ENCODE results near the gene PSME1.

PSME1 gene

DNA sequence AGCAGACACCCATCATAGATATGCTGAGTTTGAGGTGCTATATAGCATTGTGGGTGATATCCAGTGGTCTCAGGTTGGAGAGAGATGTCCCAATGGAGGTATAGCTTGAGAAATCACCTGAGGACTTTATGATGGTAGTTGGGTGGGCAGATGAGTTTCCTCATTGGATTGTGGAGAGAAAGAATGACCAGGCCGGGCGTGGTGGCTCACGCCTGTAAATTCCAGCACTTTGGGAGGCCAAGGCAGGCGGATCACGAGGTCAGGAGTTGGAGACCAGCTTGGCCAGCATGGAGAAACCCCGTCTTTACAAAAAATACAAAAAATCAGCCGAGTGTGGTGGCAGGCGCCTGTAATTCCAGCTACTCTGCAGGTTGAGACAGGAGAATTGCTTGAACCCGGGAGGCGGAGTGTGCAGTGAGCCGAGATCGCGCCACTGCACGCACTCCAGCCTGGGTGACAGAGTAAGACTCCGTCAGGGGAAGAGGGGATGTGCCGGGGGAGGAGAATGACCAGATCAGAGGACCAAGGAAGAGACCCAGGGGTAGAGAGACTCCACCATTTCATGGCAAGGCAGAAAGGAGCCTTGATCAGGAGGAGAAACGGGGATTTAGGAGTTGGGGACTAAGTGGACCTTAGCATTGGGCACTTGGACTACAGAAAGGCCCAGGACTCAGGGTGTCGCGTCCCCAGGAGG is 42.6 kb upstream of the PSME1 start:
- peak overlapping the region; percentile 85 for H3K27ac ChIP-seq
- TF ChIP-seq, protein P1, sequence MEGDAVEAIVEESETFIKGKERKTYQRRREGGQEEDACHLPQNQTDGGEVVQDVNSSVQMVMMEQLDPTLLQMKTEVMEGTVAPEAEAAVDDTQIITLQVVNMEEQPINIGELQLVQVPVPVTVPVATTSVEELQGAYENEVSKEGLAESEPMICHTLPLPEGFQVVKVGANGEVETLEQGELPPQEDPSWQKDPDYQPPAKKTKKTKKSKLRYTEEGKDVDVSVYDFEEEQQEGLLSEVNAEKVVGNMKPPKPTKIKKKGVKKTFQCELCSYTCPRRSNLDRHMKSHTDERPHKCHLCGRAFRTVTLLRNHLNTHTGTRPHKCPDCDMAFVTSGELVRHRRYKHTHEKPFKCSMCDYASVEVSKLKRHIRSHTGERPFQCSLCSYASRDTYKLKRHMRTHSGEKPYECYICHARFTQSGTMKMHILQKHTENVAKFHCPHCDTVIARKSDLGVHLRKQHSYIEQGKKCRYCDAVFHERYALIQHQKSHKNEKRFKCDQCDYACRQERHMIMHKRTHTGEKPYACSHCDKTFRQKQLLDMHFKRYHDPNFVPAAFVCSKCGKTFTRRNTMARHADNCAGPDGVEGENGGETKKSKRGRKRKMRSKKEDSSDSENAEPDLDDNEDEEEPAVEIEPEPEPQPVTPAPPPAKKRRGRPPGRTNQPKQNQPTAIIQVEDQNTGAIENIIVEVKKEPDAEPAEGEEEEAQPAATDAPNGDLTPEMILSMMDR (IDR thresholded peaks at IDR 0.05) = no peak
- no peak for TF ChIP-seq ZFX (IDR thresholded peaks at IDR 0.05; ENCODE audit: borderline replicate concordance)

DNA sequence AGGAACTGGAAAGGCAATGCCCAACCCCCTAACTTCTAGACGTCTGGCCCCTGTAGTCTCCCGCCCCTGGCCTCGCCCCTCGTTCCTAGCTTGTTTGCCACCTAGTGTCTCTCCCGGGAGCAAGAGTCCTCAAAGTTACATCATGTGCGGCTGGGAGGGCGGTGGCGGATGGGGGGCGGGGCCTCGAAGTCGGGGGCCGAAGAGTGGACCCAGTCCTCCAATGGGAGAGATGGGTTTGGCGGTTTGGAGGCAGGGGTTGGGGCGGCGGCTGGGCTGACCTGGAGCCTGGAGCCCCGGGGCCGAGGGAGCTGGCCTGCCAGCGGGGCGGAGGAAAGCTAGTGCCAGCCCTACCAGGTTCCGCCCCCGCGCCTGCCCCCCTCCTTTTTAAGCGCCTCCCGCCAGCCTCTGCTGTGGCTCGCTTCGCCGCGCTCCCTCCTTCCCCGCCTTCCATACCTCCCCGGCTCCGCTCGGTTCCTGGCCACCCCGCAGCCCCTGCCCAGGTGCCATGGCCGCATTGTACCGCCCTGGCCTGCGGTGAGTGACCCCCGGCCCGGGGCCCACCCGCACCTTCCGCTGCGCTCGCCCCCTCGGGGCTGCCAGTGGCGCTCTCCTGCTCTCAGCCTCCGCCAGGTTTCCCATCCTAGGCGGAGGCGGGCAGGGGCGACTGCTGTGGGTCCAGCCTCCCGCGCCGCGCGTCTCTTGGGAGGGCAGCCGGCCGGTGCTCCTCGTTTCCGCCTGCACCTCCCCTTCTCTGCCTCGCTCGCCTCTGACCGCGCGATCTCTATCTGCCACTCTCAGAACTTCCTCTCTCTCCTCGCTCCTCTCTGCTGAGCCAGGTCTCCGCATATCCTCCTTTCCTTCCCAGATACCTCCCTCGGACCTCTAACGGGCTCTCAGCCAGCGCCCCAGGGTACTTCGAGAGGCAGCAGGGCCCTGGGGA is 41.8 kb upstream of the PSME1 start, which contains the start of gene PCK2:
Gene PCK2 (plus strand): TSS at position 411 of the 940 bp plus-strand sequence. CDS start 95 bp downstream, at position 506.
- H3K27ac ChIP-seq = peak within 1 kb of the TSS; percentile 85
- TF ChIP-seq, protein P1 (IDR thresholded peaks at IDR 0.05) = peak; percentile 16; the same call in 1 of the 2 replicates
- TF ChIP-seq ZFX (IDR thresholded peaks at IDR 0.05; ENCODE audit: borderline replicate concordance) = no peak

DNA sequence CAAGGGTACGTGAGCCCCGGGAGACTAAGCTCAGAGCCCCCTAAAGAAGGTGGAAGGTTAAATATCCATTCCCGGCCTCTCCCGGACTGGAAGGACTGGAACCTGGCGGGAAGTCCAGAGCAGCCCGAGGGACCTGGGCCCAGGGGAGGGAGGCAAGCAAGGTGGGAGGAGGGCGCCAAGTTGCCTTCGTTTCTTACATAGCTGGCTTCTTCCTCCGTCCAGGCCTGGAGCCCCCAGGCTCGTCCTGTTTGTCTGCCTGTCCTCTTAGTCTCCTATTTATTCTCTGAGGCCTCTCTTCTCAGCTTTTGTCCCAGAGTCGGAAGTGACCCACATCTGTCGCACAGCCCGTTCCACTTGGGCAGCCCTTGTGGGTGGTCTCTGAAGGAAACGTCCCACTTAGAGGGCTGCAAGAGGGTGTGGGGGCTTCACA is 41.1 kb upstream of the PSME1 start:
- peak overlapping the region; percentile 85 for H3K27ac ChIP-seq
- TF ChIP-seq, protein P1 (IDR thresholded peaks at IDR 0.05) = no peak
- no peak for TF ChIP-seq ZFX (IDR thresholded peaks at IDR 0.05; ENCODE audit: borderline replicate concordance)

DNA sequence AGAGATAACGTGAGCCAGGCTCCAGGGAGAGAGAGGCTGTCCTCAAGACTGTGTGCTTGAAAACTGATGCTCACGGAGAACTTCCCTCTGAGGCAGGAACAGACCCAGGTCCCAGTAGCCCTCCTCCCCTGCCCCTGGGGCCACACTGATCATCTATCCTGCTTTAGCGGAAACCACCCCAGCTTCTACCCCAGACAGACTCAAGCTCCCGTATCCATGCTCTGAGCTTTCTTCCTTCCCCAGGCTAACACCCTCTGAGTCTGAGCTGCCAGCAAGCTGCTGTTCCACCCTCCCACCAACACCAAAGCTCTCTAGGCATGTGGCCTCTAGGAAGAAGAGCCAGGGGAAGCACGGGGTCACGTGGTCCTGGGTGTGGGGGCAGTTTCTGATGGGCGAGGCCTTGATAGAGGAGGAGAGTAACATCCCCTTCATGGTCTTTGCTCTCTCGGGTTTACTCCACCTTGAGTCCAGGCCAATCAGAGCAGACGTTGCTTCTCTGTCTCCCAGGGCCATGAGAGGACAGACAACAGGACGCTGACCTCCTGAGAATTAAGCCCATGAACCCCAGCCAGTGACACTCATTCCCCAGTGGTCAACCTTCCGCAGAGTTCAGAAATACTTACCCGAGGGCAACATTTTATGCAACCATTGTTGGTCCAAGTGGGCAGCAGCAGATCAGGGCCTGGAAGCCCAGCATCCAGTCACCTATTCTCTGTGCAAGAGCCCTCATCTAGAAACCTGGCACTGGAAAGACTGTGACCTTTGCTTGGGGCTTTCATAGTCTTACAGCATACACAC is 40.5 kb upstream of the PSME1 start:
- TF ChIP-seq, protein P1 (IDR thresholded peaks at IDR 0.05) = no peak
- no peak for TF ChIP-seq ZFX (IDR thresholded peaks at IDR 0.05; ENCODE audit: borderline replicate concordance)

DNA sequence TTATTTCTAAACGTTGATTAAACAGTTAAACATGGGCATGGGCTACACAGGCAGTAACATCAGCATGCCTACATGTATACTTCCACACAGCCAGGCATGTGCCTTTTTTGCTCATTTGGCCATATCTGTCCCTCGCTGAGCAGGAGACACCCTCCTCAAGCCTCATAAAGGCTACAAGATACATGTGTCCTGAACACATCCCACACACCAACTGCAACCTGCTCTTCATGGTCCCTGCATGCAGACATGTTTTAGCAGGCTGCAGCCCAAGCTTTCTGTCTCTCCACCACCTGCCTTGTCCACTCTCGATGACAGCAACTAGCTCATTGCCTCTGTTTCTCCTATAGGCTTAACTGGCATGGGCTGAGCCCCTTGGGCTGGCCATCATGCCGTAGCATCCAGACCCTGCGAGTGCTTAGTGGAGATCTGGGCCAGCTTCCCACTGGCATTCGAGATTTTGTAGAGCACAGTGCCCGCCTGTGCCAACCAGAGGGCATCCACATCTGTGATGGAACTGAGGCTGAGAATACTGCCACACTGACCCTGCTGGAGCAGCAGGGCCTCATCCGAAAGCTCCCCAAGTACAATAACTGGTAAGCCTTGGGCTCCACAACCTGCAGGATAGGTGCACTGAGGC is 39.3 kb upstream of the PSME1 start:
- TF ChIP-seq, protein P1 (IDR thresholded peaks at IDR 0.05) = no peak
- TF ChIP-seq ZFX (IDR thresholded peaks at IDR 0.05; ENCODE audit: borderline replicate concordance) = no peak
- no peak overlapping the region for H3K27ac ChIP-seq

More for the DNA sequence above, 40.5 kb upstream of the PSME1 start:
- H3K27ac ChIP-seq = peak overlapping the region; percentile 85

DNA sequence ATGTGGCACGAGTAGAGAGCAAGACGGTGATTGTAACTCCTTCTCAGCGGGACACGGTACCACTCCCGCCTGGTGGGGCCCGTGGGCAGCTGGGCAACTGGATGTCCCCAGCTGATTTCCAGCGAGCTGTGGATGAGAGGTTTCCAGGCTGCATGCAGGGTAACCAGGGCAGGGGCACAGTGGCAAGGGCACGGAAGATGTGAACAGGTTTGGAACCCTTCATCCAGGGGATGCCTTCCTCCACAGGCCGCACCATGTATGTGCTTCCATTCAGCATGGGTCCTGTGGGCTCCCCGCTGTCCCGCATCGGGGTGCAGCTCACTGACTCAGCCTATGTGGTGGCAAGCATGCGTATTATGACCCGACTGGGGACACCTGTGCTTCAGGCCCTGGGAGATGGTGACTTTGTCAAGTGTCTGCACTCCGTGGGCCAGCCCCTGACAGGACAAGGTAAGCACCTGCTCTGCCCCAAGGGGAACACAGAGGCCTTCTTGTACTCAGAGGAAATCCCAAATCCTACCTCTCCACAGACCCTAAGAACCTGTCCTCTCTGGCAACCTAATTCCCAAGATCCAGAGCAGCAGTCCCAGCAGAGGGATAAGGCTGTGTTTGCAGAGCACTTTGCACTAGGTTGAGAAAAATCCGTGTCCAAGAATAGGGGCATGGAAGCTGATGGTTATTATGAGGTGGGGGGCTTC is 37.6 kb upstream of the PSME1 start:
- H3K27ac ChIP-seq = no peak overlapping the region
- TF ChIP-seq, protein P1 (IDR thresholded peaks at IDR 0.05) = no peak
- TF ChIP-seq ZFX (IDR thresholded peaks at IDR 0.05; ENCODE audit: borderline replicate concordance) = no peak
